ENCODE results near the gene FAM98A.

DNA sequence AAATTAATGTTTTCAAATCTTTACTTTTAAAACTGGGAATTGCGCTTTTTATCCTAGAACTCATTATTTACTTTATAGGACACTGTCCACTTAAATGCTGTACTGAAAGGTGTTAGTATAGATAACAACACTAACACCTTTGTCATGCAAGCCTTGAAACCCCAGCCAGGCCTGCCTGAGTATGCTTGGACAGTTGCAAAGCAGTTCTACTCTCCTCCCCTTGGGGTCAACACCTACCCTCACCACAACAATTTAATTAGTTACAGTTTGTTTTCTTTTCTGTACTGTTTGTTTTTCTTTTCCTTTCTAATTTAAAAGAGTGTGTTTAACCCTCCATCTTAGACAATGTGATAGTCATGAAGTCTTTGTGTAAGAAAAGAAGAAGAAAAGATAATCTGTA is 18.9 kb upstream of the FAM98A start:
- TF ChIP-seq, protein P1, sequence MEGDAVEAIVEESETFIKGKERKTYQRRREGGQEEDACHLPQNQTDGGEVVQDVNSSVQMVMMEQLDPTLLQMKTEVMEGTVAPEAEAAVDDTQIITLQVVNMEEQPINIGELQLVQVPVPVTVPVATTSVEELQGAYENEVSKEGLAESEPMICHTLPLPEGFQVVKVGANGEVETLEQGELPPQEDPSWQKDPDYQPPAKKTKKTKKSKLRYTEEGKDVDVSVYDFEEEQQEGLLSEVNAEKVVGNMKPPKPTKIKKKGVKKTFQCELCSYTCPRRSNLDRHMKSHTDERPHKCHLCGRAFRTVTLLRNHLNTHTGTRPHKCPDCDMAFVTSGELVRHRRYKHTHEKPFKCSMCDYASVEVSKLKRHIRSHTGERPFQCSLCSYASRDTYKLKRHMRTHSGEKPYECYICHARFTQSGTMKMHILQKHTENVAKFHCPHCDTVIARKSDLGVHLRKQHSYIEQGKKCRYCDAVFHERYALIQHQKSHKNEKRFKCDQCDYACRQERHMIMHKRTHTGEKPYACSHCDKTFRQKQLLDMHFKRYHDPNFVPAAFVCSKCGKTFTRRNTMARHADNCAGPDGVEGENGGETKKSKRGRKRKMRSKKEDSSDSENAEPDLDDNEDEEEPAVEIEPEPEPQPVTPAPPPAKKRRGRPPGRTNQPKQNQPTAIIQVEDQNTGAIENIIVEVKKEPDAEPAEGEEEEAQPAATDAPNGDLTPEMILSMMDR (IDR thresholded peaks at IDR 0.05): no peak
- TF ChIP-seq, protein P2, sequence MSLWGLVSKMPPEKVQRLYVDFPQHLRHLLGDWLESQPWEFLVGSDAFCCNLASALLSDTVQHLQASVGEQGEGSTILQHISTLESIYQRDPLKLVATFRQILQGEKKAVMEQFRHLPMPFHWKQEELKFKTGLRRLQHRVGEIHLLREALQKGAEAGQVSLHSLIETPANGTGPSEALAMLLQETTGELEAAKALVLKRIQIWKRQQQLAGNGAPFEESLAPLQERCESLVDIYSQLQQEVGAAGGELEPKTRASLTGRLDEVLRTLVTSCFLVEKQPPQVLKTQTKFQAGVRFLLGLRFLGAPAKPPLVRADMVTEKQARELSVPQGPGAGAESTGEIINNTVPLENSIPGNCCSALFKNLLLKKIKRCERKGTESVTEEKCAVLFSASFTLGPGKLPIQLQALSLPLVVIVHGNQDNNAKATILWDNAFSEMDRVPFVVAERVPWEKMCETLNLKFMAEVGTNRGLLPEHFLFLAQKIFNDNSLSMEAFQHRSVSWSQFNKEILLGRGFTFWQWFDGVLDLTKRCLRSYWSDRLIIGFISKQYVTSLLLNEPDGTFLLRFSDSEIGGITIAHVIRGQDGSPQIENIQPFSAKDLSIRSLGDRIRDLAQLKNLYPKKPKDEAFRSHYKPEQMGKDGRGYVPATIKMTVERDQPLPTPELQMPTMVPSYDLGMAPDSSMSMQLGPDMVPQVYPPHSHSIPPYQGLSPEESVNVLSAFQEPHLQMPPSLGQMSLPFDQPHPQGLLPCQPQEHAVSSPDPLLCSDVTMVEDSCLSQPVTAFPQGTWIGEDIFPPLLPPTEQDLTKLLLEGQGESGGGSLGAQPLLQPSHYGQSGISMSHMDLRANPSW (CRISPR knock-in tag; conservative IDR thresholded peaks at IDR 0.05; ENCODE audit: low read depth): no peak
- no peak for TF ChIP-seq NFYB (CRISPR knock-in tag; conservative IDR thresholded peaks at IDR 0.05; ENCODE audit: low read depth)
- no peak for TF ChIP-seq TEAD1 (CRISPR knock-in tag; IDR thresholded peaks at IDR 0.05)
- TF ChIP-seq CREB1 (CRISPR knock-in tag; IDR thresholded peaks at IDR 0.05): no peak
- no peak for TF ChIP-seq MYBL2 (CRISPR knock-in tag; IDR thresholded peaks at IDR 0.05)
- TF ChIP-seq FOXP1 (CRISPR knock-in tag; IDR thresholded peaks at IDR 0.05; ENCODE audit: borderline replicate concordance): no peak
- TF ChIP-seq, protein P3, sequence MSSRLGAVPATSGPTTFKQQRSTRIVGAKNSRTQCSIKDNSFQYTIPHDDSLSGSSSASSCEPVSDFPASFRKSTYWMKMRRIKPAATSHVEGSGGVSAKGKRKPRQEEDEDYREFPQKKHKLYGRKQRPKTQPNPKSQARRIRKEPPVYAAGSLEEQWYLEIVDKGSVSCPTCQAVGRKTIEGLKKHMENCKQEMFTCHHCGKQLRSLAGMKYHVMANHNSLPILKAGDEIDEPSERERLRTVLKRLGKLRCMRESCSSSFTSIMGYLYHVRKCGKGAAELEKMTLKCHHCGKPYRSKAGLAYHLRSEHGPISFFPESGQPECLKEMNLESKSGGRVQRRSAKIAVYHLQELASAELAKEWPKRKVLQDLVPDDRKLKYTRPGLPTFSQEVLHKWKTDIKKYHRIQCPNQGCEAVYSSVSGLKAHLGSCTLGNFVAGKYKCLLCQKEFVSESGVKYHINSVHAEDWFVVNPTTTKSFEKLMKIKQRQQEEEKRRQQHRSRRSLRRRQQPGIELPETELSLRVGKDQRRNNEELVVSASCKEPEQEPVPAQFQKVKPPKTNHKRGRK (CRISPR knock-in tag; IDR thresholded peaks at IDR 0.05; ENCODE audit: borderline replicate concordance): no peak
- TF ChIP-seq NR2C2 (CRISPR knock-in tag; IDR thresholded peaks at IDR 0.05): no peak
- TF ChIP-seq, protein P4, sequence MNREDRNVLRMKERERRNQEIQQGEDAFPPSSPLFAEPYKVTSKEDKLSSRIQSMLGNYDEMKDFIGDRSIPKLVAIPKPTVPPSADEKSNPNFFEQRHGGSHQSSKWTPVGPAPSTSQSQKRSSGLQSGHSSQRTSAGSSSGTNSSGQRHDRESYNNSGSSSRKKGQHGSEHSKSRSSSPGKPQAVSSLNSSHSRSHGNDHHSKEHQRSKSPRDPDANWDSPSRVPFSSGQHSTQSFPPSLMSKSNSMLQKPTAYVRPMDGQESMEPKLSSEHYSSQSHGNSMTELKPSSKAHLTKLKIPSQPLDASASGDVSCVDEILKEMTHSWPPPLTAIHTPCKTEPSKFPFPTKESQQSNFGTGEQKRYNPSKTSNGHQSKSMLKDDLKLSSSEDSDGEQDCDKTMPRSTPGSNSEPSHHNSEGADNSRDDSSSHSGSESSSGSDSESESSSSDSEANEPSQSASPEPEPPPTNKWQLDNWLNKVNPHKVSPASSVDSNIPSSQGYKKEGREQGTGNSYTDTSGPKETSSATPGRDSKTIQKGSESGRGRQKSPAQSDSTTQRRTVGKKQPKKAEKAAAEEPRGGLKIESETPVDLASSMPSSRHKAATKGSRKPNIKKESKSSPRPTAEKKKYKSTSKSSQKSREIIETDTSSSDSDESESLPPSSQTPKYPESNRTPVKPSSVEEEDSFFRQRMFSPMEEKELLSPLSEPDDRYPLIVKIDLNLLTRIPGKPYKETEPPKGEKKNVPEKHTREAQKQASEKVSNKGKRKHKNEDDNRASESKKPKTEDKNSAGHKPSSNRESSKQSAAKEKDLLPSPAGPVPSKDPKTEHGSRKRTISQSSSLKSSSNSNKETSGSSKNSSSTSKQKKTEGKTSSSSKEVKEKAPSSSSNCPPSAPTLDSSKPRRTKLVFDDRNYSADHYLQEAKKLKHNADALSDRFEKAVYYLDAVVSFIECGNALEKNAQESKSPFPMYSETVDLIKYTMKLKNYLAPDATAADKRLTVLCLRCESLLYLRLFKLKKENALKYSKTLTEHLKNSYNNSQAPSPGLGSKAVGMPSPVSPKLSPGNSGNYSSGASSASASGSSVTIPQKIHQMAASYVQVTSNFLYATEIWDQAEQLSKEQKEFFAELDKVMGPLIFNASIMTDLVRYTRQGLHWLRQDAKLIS (CRISPR knock-in tag; IDR thresholded peaks at IDR 0.05; ENCODE audit: borderline replicate concordance): no peak
- TF ChIP-seq, protein P5, sequence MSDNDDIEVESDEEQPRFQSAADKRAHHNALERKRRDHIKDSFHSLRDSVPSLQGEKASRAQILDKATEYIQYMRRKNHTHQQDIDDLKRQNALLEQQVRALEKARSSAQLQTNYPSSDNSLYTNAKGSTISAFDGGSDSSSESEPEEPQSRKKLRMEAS (CRISPR knock-in tag; IDR thresholded peaks at IDR 0.05): no peak
- no peak for TF ChIP-seq ZBTB21 (CRISPR knock-in tag; IDR thresholded peaks at IDR 0.05; ENCODE audit: borderline replicate concordance)
- TF ChIP-seq, protein P6, sequence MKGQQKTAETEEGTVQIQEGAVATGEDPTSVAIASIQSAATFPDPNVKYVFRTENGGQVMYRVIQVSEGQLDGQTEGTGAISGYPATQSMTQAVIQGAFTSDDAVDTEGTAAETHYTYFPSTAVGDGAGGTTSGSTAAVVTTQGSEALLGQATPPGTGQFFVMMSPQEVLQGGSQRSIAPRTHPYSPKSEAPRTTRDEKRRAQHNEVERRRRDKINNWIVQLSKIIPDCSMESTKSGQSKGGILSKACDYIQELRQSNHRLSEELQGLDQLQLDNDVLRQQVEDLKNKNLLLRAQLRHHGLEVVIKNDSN (CRISPR knock-in tag; IDR thresholded peaks at IDR 0.05): no peak

Data from WTC11 (cell line).